HepG2 (cell line): ENCODE data around the gene CACNG1. TPM values are rescaled to one million over a fixed set of nuclear protein-coding genes. Genes with fewer than 3 reads are reported as not detected.
A peak's percentile ranks its signal among the peaks of the same experiment; 100 is the strongest.

ENCODE experiments used
- BCL6 ChIP-seq: IDR thresholded peaks from 2 replicates; pipeline ENCODE4 v1.6.1; 2016; ENCODE audit warnings: missing genetic modification reagents, missing compliant biosample characterization
- CREB1 ChIP-seq, 2 experiments: fragments of 450-650 bp in 1 of 2; IDR thresholded peaks; 2 replicates each; pipeline ENCODE4 v1.6.1; 2016 to 2017; ENCODE audit warnings: control low read depth in 1 of 2, mild to moderate bottlenecking in 1 of 2, missing compliant biosample characterization in 1 of 2, missing genetic modification characterization in 1 of 2
- DBP ChIP-seq: sonication (generic); formaldehyde crosslinking; IDR thresholded peaks from 2 replicates; pipeline ENCODE4 v1.4.0; 2020; ENCODE audit warnings: missing genetic modification reagents; ENCODE audit errors: not compliant biosample characterization
- FOXK2 ChIP-seq: fragments of 450-650 bp; IDR thresholded peaks from 2 replicates; pipeline ENCODE4 v1.6.1; 2016
- FOXP1 ChIP-seq, 2 experiments: fragments of 450-650 bp in 1 of 2; IDR thresholded peaks; 2 replicates each; pipeline ENCODE4 v1.6.1; 2017 to 2018; ENCODE audit warnings: antibody characterized with exemption in 1 of 2
- JUN ChIP-seq: sonication (generic); formaldehyde crosslinking; IDR thresholded peaks from 2 replicates; pipeline ENCODE4 v1.4.0; 2020; ENCODE audit warnings: mild to moderate bottlenecking, missing genetic modification reagents
- REXO4 ChIP-seq: sonication (generic); formaldehyde crosslinking; IDR thresholded peaks from 2 replicates; pipeline ENCODE4 v1.8.0; 2022; ENCODE audit warnings: missing genetic modification reagents, mild to moderate bottlenecking, borderline replicate concordance
- RFXAP ChIP-seq: sonication (generic); formaldehyde crosslinking; IDR thresholded peaks from 2 replicates; pipeline ENCODE4 v1.4.0; 2020; ENCODE audit warnings: missing genetic modification reagents, borderline replicate concordance
- SAP130 ChIP-seq: IDR thresholded peaks from 2 replicates; pipeline ENCODE4 v1.6.1; 2016; ENCODE audit warnings: low read depth
- SIX1 ChIP-seq: sonication (generic); formaldehyde crosslinking; IDR thresholded peaks from 2 replicates; pipeline ENCODE4 v1.4.0; 2020; ENCODE audit warnings: missing genetic modification reagents, borderline replicate concordance
- SOX6 ChIP-seq, 2 experiments: fragments of 450-650 bp in 1 of 2; sonication (generic) in 1 of 2; formaldehyde crosslinking in 1 of 2; IDR thresholded peaks; 2 replicates each; pipeline versions ENCODE4 v1.4.0 to v1.6.1; 2017 to 2020; ENCODE audit warnings: antibody characterized with exemption in 1 of 2, mild to moderate bottlenecking in 1 of 2, missing genetic modification reagents in 1 of 2
- SRF ChIP-seq: IDR thresholded peaks from 2 replicates; pipeline ENCODE4 v1.6.1; 2011; ENCODE audit warnings: mild to moderate bottlenecking, low read depth, low read length, moderate library complexity
- ZBTB1 ChIP-seq: sonication (generic); formaldehyde crosslinking; IDR thresholded peaks from 2 replicates; pipeline ENCODE4 v1.4.0; 2020; ENCODE audit warnings: missing genetic modification reagents, borderline replicate concordance
- ZNF121 ChIP-seq: sonication (generic); formaldehyde crosslinking; IDR thresholded peaks from 2 replicates; pipeline ENCODE4 v1.5.0; 2020; ENCODE audit warnings: mild to moderate bottlenecking, missing genetic modification reagents
- ZNF136 ChIP-seq: sonication (generic); formaldehyde crosslinking; IDR thresholded peaks from 2 replicates; pipeline ENCODE4 v1.8.1; 2022; ENCODE audit warnings: low read depth, mild to moderate bottlenecking, moderate library complexity, missing genetic modification reagents
- ZNF292 ChIP-seq: sonication (generic); formaldehyde crosslinking; IDR thresholded peaks from 2 replicates; pipeline ENCODE4 v1.8.1; 2022; ENCODE audit warnings: mild to moderate bottlenecking, low read depth, missing genetic modification reagents, borderline replicate concordance
- ZNF737 ChIP-seq: sonication (generic); formaldehyde crosslinking; IDR thresholded peaks from 2 replicates; pipeline ENCODE4 v1.5.0; 2020; ENCODE audit warnings: missing genetic modification reagents, mild to moderate bottlenecking, borderline replicate concordance
- ZNF792 ChIP-seq: IDR thresholded peaks from 2 replicates; pipeline ENCODE4 v1.6.1; 2016
- ZNF800 ChIP-seq: sonication (generic); formaldehyde crosslinking; IDR thresholded peaks from 2 replicates; pipeline ENCODE4 v1.4.0; 2020; ENCODE audit warnings: missing genetic modification reagents
- ZNF878 ChIP-seq: sonication (generic); formaldehyde crosslinking; IDR thresholded peaks from 2 replicates; pipeline ENCODE4 v1.8.1; 2023; ENCODE audit warnings: mild to moderate bottlenecking, missing genetic modification reagents, moderate library complexity
- polyA plus RNA-seq, 8 experiments: library from polyadenylated mRNA; depleted of rRNA in 3 of 8; stranded (reverse) in 7 of 8; unstranded in 1 of 8; fragments of >200 nt; fragmentation: Illumina TruSeq in 4 of 8; extraction: Trizol in 4 of 8; gene quantifications; 2 replicates each; pipeline versions ENCODE4 v1.2.1 to v1.2.3, GENCODE V29; 2011 to 2016; ENCODE audit warnings: low read depth in 4 of 8, missing spikeins in 1 of 8, mixed read lengths in 1 of 8; ENCODE audit not compliant: insufficient read depth in 1 of 8
- total RNA-seq, 5 experiments: library from RNA; depleted of rRNA; stranded (reverse); fragments of >200 nt; fragmentation: Illumina TruSeq; extraction: Trizol; gene quantifications; 2 replicates each; pipeline ENCODE4 v1.2.3, GENCODE V29; 2016; ENCODE audit warnings: low read depth in 1 of 5
- TF ChIP-seq, protein P1 (sequence below): sonication (generic); formaldehyde crosslinking; IDR thresholded peaks from 2 replicates; pipeline ENCODE4 v1.4.0; 2020; ENCODE audit warnings: mild to moderate bottlenecking, missing genetic modification reagents
- TF ChIP-seq, protein P2 (sequence below): sonication (generic); formaldehyde crosslinking; conservative IDR thresholded peaks from 2 replicates; pipeline ENCODE4 v1.5.0; 2020; ENCODE audit warnings: missing genetic modification reagents
- TF ChIP-seq, protein P3 (sequence below): sonication (generic); formaldehyde crosslinking; IDR thresholded peaks from 2 replicates; pipeline ENCODE4 v1.4.0; 2020; ENCODE audit warnings: missing genetic modification reagents

The CACNG1 gene
- total and polyA plus RNA-seq, 2 of the 13 experiments (the other 11 are each of a cell fraction or from before 2014, with no cell fraction given) = not detected

GRCh38 chr17:67076290-67076689 is 31.9 kb downstream of the CACNG1 start (continued):
- TF ChIP-seq, protein P1, sequence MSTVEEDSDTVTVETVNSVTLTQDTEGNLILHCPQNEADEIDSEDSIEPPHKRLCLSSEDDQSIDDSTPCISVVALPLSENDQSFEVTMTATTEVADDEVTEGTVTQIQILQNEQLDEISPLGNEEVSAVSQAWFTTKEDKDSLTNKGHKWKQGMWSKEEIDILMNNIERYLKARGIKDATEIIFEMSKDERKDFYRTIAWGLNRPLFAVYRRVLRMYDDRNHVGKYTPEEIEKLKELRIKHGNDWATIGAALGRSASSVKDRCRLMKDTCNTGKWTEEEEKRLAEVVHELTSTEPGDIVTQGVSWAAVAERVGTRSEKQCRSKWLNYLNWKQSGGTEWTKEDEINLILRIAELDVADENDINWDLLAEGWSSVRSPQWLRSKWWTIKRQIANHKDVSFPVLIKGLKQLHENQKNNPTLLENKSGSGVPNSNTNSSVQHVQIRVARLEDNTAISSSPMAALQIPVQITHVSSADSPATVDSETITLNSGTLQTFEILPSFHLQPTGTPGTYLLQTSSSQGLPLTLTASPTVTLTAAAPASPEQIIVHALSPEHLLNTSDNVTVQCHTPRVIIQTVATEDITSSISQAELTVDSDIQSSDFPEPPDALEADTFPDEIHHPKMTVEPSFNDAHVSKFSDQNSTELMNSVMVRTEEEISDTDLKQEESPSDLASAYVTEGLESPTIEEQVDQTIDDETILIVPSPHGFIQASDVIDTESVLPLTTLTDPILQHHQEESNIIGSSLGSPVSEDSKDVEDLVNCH (CRISPR knock-in tag) = no peak
- TF ChIP-seq DBP (no peak), ZNF136 (CRISPR knock-in tag) (no peak), ZNF292 (peak; percentile 49; the same call in 1 of the 2 replicates), ZNF792 (CRISPR knock-in tag) (0 out of 2 replicates have a peak, but pooled peaks have one; percentile 45), SAP130 (CRISPR knock-in tag) (peak; percentile 55), SRF (no peak), BCL6 (CRISPR knock-in tag) (peak; percentile 53; the same call in 1 of the 2 replicates), ZNF737 (no peak), CREB1 (IDR thresholded peaks at IDR 0.05) (no peak), CREB1 (CRISPR knock-in tag; IDR thresholded peaks at IDR 0.05) (no peak), ZNF800 (CRISPR knock-in tag) (no peak), FOXP1 (IDR thresholded peaks at IDR 0.05) (no peak), FOXP1 (CRISPR knock-in tag; IDR thresholded peaks at IDR 0.05) (peak; percentile 42), JUN (CRISPR knock-in tag) (no peak), FOXK2 (no peak), RFXAP (no peak), SOX6 (IDR thresholded peaks at IDR 0.05) (no peak), SOX6 (CRISPR knock-in tag; IDR thresholded peaks at IDR 0.05) (peak; percentile 56; the same call in 1 of the 2 replicates), SIX1 (CRISPR knock-in tag) (no peak), ZNF878 (CRISPR knock-in tag) (no peak), REXO4 (CRISPR knock-in tag) (no peak), ZBTB1 (peak; percentile 51; the same call in 1 of the 2 replicates), ZNF121 (no peak)
- TF ChIP-seq, protein P2, sequence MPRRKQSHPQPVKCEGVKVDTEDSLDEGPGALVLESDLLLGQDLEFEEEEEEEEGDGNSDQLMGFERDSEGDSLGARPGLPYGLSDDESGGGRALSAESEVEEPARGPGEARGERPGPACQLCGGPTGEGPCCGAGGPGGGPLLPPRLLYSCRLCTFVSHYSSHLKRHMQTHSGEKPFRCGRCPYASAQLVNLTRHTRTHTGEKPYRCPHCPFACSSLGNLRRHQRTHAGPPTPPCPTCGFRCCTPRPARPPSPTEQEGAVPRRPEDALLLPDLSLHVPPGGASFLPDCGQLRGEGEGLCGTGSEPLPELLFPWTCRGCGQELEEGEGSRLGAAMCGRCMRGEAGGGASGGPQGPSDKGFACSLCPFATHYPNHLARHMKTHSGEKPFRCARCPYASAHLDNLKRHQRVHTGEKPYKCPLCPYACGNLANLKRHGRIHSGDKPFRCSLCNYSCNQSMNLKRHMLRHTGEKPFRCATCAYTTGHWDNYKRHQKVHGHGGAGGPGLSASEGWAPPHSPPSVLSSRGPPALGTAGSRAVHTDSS (CRISPR knock-in tag) = no peak
- TF ChIP-seq, protein P3, sequence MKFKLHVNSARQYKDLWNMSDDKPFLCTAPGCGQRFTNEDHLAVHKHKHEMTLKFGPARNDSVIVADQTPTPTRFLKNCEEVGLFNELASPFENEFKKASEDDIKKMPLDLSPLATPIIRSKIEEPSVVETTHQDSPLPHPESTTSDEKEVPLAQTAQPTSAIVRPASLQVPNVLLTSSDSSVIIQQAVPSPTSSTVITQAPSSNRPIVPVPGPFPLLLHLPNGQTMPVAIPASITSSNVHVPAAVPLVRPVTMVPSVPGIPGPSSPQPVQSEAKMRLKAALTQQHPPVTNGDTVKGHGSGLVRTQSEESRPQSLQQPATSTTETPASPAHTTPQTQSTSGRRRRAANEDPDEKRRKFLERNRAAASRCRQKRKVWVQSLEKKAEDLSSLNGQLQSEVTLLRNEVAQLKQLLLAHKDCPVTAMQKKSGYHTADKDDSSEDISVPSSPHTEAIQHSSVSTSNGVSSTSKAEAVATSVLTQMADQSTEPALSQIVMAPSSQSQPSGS (CRISPR knock-in tag) = no peak; the same call in 1 of the 2 replicates
